Measurements from ENCODE around the gene CYP2F1. TPM values are rescaled to one million over a fixed set of nuclear protein-coding genes. Genes with fewer than 3 reads are reported as not detected.

CYP2F1 gene
- total RNA-seq: not detected
- long read RNA-seq: 0 reads

DNA sequence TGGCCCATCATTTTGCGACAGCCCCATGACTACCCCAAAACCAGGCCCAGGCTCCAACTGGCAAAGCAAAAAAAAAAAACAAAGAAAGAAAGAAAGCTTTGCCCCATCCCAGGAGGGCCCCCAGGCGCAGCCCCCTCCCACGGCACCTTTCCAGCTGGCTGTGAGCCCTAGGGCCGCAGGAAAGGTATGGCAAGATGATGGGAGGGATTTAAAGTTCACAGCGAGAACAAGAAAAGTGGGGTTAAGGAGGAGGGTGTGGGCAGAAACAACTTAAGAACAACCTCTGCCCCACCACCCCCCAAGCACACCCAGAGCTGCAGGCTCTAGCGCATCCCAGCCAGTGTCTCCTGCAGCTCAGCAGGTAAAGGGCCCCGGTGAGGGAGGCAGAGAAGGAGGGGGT lies at the start of gene CYP2F1:
TSS of gene CYP2F1 (plus strand) at position 301 of the 400 bp plus-strand sequence. CDS start 1,757 bp downstream, outside the sequence.
- intact Hi-C loops (cut with DNase I): no loop called here
- Histone ChIP-seq H3K27ac (no peak within 1 kb of the TSS), H3K4me1 (no peaks in the 10 kb centered on the region), H3K27me3 (no peaks in the 10 kb centered on the region), H3K4me3 (no peak within 1 kb of the TSS), H3K36me3 (no peaks in the 10 kb centered on the region), H3K9me3 (no peaks in the 10 kb centered on the region)
- ATAC-seq (no peak), DNase-seq (no peak)
- TF ChIP-seq POLR2A (IDR thresholded peaks at IDR 0.05): no peak
- TF ChIP-seq, protein P1, sequence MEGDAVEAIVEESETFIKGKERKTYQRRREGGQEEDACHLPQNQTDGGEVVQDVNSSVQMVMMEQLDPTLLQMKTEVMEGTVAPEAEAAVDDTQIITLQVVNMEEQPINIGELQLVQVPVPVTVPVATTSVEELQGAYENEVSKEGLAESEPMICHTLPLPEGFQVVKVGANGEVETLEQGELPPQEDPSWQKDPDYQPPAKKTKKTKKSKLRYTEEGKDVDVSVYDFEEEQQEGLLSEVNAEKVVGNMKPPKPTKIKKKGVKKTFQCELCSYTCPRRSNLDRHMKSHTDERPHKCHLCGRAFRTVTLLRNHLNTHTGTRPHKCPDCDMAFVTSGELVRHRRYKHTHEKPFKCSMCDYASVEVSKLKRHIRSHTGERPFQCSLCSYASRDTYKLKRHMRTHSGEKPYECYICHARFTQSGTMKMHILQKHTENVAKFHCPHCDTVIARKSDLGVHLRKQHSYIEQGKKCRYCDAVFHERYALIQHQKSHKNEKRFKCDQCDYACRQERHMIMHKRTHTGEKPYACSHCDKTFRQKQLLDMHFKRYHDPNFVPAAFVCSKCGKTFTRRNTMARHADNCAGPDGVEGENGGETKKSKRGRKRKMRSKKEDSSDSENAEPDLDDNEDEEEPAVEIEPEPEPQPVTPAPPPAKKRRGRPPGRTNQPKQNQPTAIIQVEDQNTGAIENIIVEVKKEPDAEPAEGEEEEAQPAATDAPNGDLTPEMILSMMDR (IDR thresholded peaks at IDR 0.05): no peak
- 65% methylated on average over 5 of the region's 7 CpGs for WGBS (ENCODE audit: insufficient coverage, low coverage, low lambda C conversion rate, missing lambda C conversion rate)

- intact Hi-C loops (cut with DNase I): no loop called here
- H3K4me1 ChIP-seq: no peaks in the 10 kb centered on the region
- no peak for DNase-seq
- peak; percentile 53 to 66 (median 58) for ATAC-seq
- no peaks in the 10 kb centered on the region for H3K27me3 ChIP-seq
- whole genome bisulfite sequencing (ENCODE audit: insufficient coverage, low coverage, low lambda C conversion rate, missing lambda C conversion rate): 44% methylated on average over 5 of the region's 7 CpGs
- no peaks in the 10 kb centered on the region for H3K9me3 ChIP-seq
- no peaks in the 10 kb centered on the region for H3K36me3 ChIP-seq
- no peak overlapping the region for H3K27ac ChIP-seq
- no peak overlapping the region for H3K4me3 ChIP-seq
- TF ChIP-seq POLR2A (IDR thresholded peaks at IDR 0.05): no peak
- TF ChIP-seq, protein P1 (IDR thresholded peaks at IDR 0.05): no peak
Measured at GRCh38 chr19:41064974-41065569, 49.2 kb upstream of the CYP2F1 start.

DNA sequence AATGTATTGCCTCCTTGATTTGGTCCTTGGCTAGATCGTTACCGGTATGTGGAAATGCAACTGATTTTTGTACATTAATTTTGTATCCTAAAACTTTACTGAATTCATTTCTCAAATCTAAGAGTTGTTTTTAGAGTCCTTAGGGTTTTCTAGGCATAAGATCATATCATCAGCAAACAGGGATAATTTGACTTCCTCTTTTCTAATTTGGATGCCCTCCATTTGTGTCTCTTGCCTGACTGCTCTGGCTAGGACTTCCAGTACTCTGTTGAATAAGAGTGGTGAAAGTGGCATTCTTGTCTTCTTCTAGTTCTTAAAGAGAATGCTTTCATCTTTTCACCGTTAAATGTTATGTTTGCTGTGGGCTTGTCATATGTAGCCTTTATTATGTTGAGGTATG lies 37.9 kb upstream of the CYP2F1 start:
- DNase-seq (no peak), ATAC-seq (no peak)
- no peak overlapping the region for H3K4me3 ChIP-seq
- no peak for TF ChIP-seq POLR2A (IDR thresholded peaks at IDR 0.05)
- TF ChIP-seq, protein P1 (IDR thresholded peaks at IDR 0.05): no peak
- H3K27me3 ChIP-seq: no peaks in the 10 kb centered on the region
- no peaks in the 10 kb centered on the region for H3K9me3 ChIP-seq
- no peak overlapping the region for H3K27ac ChIP-seq
- intact Hi-C loops (cut with DNase I): no loop called here
- 94% methylated on average over 2 of the region's 3 CpGs for WGBS (ENCODE audit: insufficient coverage, low coverage, low lambda C conversion rate, missing lambda C conversion rate)
- H3K36me3 ChIP-seq: no peaks in the 10 kb centered on the region
- no peaks in the 10 kb centered on the region for H3K4me1 ChIP-seq

DNA sequence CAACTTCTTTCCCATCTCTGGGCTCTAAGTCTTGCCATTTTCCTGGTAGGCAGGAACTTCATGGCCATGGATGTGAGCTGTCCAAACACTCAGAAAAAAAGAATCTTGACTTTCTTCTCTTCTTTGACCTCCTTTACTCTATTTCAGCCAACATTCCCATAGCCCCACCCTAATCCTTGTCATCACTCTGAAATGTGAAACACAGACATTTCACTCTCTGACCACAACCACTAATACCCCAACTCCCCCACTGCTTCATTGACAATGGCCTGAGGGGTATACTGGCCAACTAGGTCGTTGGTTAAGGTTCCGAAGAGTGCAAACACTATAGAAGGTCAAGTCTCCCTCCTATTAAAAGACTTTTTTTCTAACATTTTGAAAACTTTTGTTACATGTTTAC lies 30.7 kb upstream of the CYP2F1 start:
- Histone ChIP-seq H3K36me3 (no peaks in the 10 kb centered on the region), H3K27me3 (no peaks in the 10 kb centered on the region), H3K4me1 (peaks cover 2 to 18% (median 7%) of the 10 kb centered on the region in 4 donors), H3K27ac (no peak overlapping the region), H3K9me3 (no peaks in the 10 kb centered on the region), H3K4me3 (no peak overlapping the region)
- WGBS (ENCODE audit: insufficient coverage, low coverage, low lambda C conversion rate, missing lambda C conversion rate): 69% methylated on average over 2 of the region's 2 CpGs
- TF ChIP-seq POLR2A (IDR thresholded peaks at IDR 0.05): no peak
- TF ChIP-seq, protein P1 (IDR thresholded peaks at IDR 0.05): no peak
- ATAC-seq (no peak), DNase-seq (no peak)
- intact Hi-C loops (cut with DNase I): no loop called here
